Thoracic aorta (tissue), 2 donors: Measurements from ENCODE around the gene TRIM37. TPM values are rescaled to one million over a fixed set of nuclear protein-coding genes. Genes with fewer than 3 reads are reported as not detected.

Source experiments
- ATAC-seq: fragments of 150-250 bp; one replicate; pipeline ENCODE4 v1.8.0; 2017; ENCODE audit warnings: low read depth; ENCODE audit not compliant: insufficient number of reproducible peaks, low FRiP score
- DNase-seq: peaks from one replicate; pipeline ENCODE4 v3.0.0-alpha.2; 2020; ENCODE audit warnings: low spot score
- H3K27ac ChIP-seq, 2 donors: fragments of 200-600 bp; sonication (generic); 1 replicate in 1 of 2; 2 replicates in 1 of 2; pipeline ENCODE4 v1.5.1; 2016; ENCODE audit warnings: mild to moderate bottlenecking in 2 of 2, moderate library complexity in 2 of 2
- H3K27me3 ChIP-seq: fragments of 200-600 bp; sonication (generic); replicated peaks from 2 replicates; pipeline ENCODE4 v1.6.0; 2016; ENCODE audit warnings: mild to moderate bottlenecking; ENCODE audit not compliant: insufficient read depth
- H3K36me3 ChIP-seq: fragments of 200-600 bp; sonication (generic); one replicate; pipeline ENCODE4 v1.5.1; 2016
- H3K4me1 ChIP-seq, 2 donors: fragments of 200-600 bp; sonication (generic); 1 replicate in 1 of 2; 2 replicates in 1 of 2; pipeline versions ENCODE4 v1.5.1 to v1.6.0; 2016; ENCODE audit warnings: low read depth in 2 of 2, mild to moderate bottlenecking in 1 of 2; ENCODE audit not compliant: control insufficient read depth in 1 of 2
- H3K4me3 ChIP-seq: fragments of 200-600 bp; sonication (generic); 2 replicates; pipeline ENCODE4 v1.5.1; 2016; ENCODE audit warnings: mild to moderate bottlenecking
- H3K9me3 ChIP-seq: fragments of 200-600 bp; sonication (generic); 2 replicates; pipeline ENCODE4 v1.5.1; 2016
- CTCF ChIP-seq: fragments of 200-600 bp; sonication (generic); IDR thresholded peaks from one replicate; pipeline ENCODE4 v1.5.1; 2019; ENCODE audit warnings: antibody characterized with exemption
- total RNA-seq, 2 donors: library from RNA; depleted of rRNA; stranded (reverse); fragments of >200 nt; gene quantifications; one replicate each; pipeline versions ENCODE4 v1.1.0 to v1.2.3, GENCODE V29; 2016

Gene TRIM37
- total RNA-seq, 2 donors from 2014 or later = 17.9 to 26.5 TPM

- Histone ChIP-seq H3K4me3 (no peak overlapping the region), H3K27ac (no peak overlapping the region), H3K36me3 (no peaks in the 10 kb centered on the region), H3K27me3 (no peaks in the 10 kb centered on the region), H3K4me1 (peaks cover 0 to 4% of the 10 kb centered on the region in 2 donors), H3K9me3 (no peaks in the 10 kb centered on the region)
- ATAC-seq = no peak
- TF ChIP-seq CTCF = no peak
- DNase-seq = no peak
Observed at GRCh38 chr17:59002848-59003247, 103.8 kb downstream of the TRIM37 start.

- Histone ChIP-seq H3K27ac (no peak overlapping the region), H3K36me3 (no peaks in the 10 kb centered on the region), H3K4me1 (peaks cover 0 to 5% of the 10 kb centered on the region in 2 donors), H3K27me3 (no peaks in the 10 kb centered on the region), H3K4me3 (no peak overlapping the region), H3K9me3 (no peaks in the 10 kb centered on the region)
- no peak for TF ChIP-seq CTCF
- no peak for DNase-seq
- no peak for ATAC-seq
Observed at GRCh38 chr17:59002126-59002525, 104.6 kb downstream of the TRIM37 start.

- H3K4me3 ChIP-seq = peak overlapping the region; percentile 21
- DNase-seq (no peak), ATAC-seq (no peak)
- TF ChIP-seq CTCF = no peak
- H3K27ac ChIP-seq = no peak overlapping the region
- no peaks in the 10 kb centered on the region for H3K36me3 ChIP-seq
- peaks cover 0 to 5% of the 10 kb centered on the region in 2 donors for H3K4me1 ChIP-seq
- no peaks in the 10 kb centered on the region for H3K9me3 ChIP-seq
- no peaks in the 10 kb centered on the region for H3K27me3 ChIP-seq
Observed at GRCh38 chr17:59001158-59001814, 105.4 kb downstream of the TRIM37 start.

GRCh38 chr17:59000022-59000421 is 106.7 kb downstream of the TRIM37 start:
- Histone ChIP-seq H3K27me3 (no peaks in the 10 kb centered on the region), H3K36me3 (no peaks in the 10 kb centered on the region), H3K9me3 (no peaks in the 10 kb centered on the region), H3K4me3 (no peak overlapping the region), H3K27ac (no peak overlapping the region), H3K4me1 (peaks cover 7% of the 10 kb centered on the region in 2 donors)
- DNase-seq = no peak
- no peak for TF ChIP-seq CTCF
- no peak for ATAC-seq

GRCh38 chr17:58999500-58999899 is 107.2 kb downstream of the TRIM37 start:
- TF ChIP-seq CTCF = no peak
- H3K36me3 ChIP-seq = no peaks in the 10 kb centered on the region

More at GRCh38 chr17:58999500-58999899, 107.2 kb downstream of the TRIM37 start:
- Histone ChIP-seq H3K9me3 (no peaks in the 10 kb centered on the region), H3K4me1 (peaks cover 7 to 9% of the 10 kb centered on the region in 2 donors), H3K27me3 (no peaks in the 10 kb centered on the region), H3K4me3 (no peak overlapping the region), H3K27ac (no peak overlapping the region)
- no peak for DNase-seq
- no peak for ATAC-seq
